Stimulated activated CD4-positive, alpha-beta T cell treated with anti-CD3 and anti-CD28 coated beads, Interleukin-1b, Interleukin-23, amount 100 ng/mL, for 4 hours (primary cell): Measurements from ENCODE around the gene GLRX2.
"Not testable (repeated sequence)": the region's sequence is repeated elsewhere in the genome, so short reads cannot be mapped to it uniquely, and the experiment has no call there.

ENCODE experiments used
- DNase-seq, 2 donors: peaks; one replicate each; pipeline ENCODE4 v3.0.0-alpha.2; 2020; ENCODE audit warnings: low read depth in 2 of 2

GLRX2 gene

GRCh38 chr1:193065954-193066353 is 39.3 kb downstream of the GLRX2 start:
- no peak for DNase-seq

- DNase-seq: no peak
Measured at GRCh38 chr1:193062698-193063463, 42.3 kb downstream of the GLRX2 start.

- no peak for DNase-seq
Measured at GRCh38 chr1:193060938-193061337, 44.3 kb downstream of the GLRX2 start.

GRCh38 chr1:193060406-193060805 is 44.8 kb downstream of the GLRX2 start:
- DNase-seq: no peak

- no peak for DNase-seq
Measured at GRCh38 chr1:193060115-193060403, 45.2 kb downstream of the GLRX2 start.

- peak; percentile 87 to 88 for DNase-seq
Measured at GRCh38 chr1:193059282-193060114, 45.7 kb downstream of the GLRX2 start, which contains the start of the genes RO60 and UCHL5. Gene RO60 (plus strand): TSS chr1:193059612. CDS start chr1:193069055, 9,443 bp downstream. Gene UCHL5 (minus strand): TSS chr1:193059360. CDS start chr1:193059260, 100 bp downstream.

- DNase-seq: peak; percentile 30 to 47
Measured at GRCh38 chr1:193058529-193059281, 46.5 kb downstream of the GLRX2 start.

GRCh38 chr1:193054169-193054675 is 51.0 kb downstream of the GLRX2 start:
- no peak for DNase-seq

GRCh38 chr1:193048913-193049312 is 56.3 kb downstream of the GLRX2 start:
- DNase-seq: not testable (repeated sequence)
